Activated gamma-delta T cell treated with anti-CD3 and anti-CD28 coated beads, Interleukin-2, amount 50 U/mL, for 16 hours (primary cell): Measurements from ENCODE around the gene TP63.

ENCODE experiments used
- DNase-seq: peaks from one replicate; pipeline ENCODE4 v3.0.0-alpha.2; 2020; ENCODE audit warnings: low read depth

The TP63 gene

GRCh38 chr3:189863031-189863430 lies 231.8 kb downstream of the TP63 start:
- no peak for DNase-seq

- DNase-seq, result no peak
Measured at GRCh38 chr3:189868061-189868460, 236.9 kb downstream of the TP63 start.

- DNase-seq, result no peak
Measured at GRCh38 chr3:189869165-189869564, 238.0 kb downstream of the TP63 start.

- no peak for DNase-seq
Measured at GRCh38 chr3:189871418-189871817, 240.2 kb downstream of the TP63 start.

- DNase-seq, result no peak
Measured at GRCh38 chr3:189883113-189883753, 252.0 kb downstream of the TP63 start.

- DNase-seq, result no peak
Measured at GRCh38 chr3:189890496-189890895, 259.3 kb downstream of the TP63 start.

- no peak for DNase-seq
Measured at GRCh38 chr3:189896533-189896932, 265.3 kb downstream of the TP63 start.

GRCh38 chr3:189897406-189897805 lies 266.2 kb downstream of the TP63 start:
- no peak for DNase-seq

- DNase-seq, result no peak
Measured at GRCh38 chr3:189898559-189899153, 267.5 kb downstream of the TP63 start.

GRCh38 chr3:189899186-189899585 lies 268.0 kb downstream of the TP63 start:
- DNase-seq, result no peak

- DNase-seq, result no peak
Measured at GRCh38 chr3:189900578-189900977, 269.4 kb downstream of the TP63 start.

- DNase-seq, result no peak
Measured at GRCh38 chr3:189901481-189901880, 270.3 kb downstream of the TP63 start.

GRCh38 chr3:189902230-189903186 lies 271.3 kb downstream of the TP63 start:
- no peak for DNase-seq

- no peak for DNase-seq
Measured at GRCh38 chr3:189903562-189904250, 272.5 kb downstream of the TP63 start.

GRCh38 chr3:189907803-189908202 lies 276.6 kb downstream of the TP63 start:
- no peak for DNase-seq

GRCh38 chr3:189908646-189909045 lies 277.5 kb downstream of the TP63 start:
- DNase-seq, result no peak

GRCh38 chr3:189909139-189909538 lies 277.9 kb downstream of the TP63 start:
- no peak for DNase-seq

GRCh38 chr3:189909573-189909972 lies 278.4 kb downstream of the TP63 start:
- DNase-seq, result no peak

- DNase-seq, result no peak
Measured at GRCh38 chr3:189911001-189911400, 279.8 kb downstream of the TP63 start.

GRCh38 chr3:189914799-189915198 lies 283.6 kb downstream of the TP63 start:
- DNase-seq, result no peak

- DNase-seq, result no peak
Measured at GRCh38 chr3:189921770-189922169, 290.6 kb downstream of the TP63 start.
